Measurements from ENCODE around the gene RAP1GDS1.
A peak's percentile ranks its signal among the peaks of the same experiment; 100 is the strongest.
"Not testable (repeated sequence)": the region's sequence is repeated elsewhere in the genome, so short reads cannot be mapped to it uniquely, and the experiment has no call there.

The RAP1GDS1 gene

DNA sequence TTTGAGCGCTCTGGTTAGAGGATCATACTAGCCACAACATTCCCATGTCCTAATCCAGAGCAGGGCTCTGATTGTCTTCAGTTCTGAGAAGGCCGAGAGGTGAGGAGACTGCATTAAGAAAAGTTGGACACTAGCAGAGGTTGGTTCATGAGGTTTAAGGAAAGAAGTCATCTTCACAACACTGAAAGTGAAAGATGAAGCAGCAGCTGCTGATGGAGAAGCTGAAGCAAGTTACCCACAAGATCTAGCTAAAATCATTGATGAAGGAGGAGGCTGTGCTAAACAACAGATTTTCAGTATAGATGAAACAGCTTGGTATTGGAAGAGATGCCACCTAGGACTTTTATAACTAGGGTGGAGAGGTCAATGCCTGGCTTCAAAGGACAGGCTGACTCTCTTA is 36.8 kb downstream of the RAP1GDS1 start:
- H3K4me3 Mint-ChIP-seq = no peak overlapping the region
- ATAC-seq (replicated peaks; ENCODE audit: extremely low read depth, poor library complexity, severe bottlenecking) (no peak), DNase-seq (ENCODE audit: low spot score in 2 of 2) (no peak)
- peaks cover 38% of the 10 kb centered on the region for H3K4me1 Mint-ChIP-seq
- peak overlapping the region; percentile 43 for H3K27ac Mint-ChIP-seq (ENCODE audit: low read depth)
- H3K9me3 Mint-ChIP-seq = peaks cover 12% of the 10 kb centered on the region
- H3K27me3 Mint-ChIP-seq = no peaks in the 10 kb centered on the region
- peaks cover 17% of the 10 kb centered on the region for H3K36me3 Mint-ChIP-seq (ENCODE audit: insufficient read depth)

DNA sequence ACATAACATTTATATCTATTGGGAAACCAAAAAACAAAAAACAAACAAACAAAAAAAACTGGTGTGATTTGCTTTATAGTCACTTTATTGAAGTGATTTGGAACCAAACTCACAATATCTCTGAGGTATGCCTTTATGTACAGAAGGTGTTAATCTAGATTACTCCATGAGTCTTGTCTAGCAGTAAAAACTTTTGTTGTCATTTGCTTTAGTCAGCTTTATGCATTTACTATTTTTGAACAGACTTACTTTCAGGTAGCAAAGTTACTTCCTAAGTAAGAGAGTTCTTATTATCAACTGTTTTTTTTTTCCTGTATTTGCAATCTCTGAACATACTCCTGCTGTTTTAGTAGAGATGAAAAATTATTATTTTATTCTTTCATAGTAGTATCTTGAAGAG is 39.5 kb downstream of the RAP1GDS1 start:
- ATAC-seq (replicated peaks; ENCODE audit: extremely low read depth, poor library complexity, severe bottlenecking) (no peak), DNase-seq (ENCODE audit: low spot score in 2 of 2) (no peak)
- Mint-ChIP-seq H3K4me3 (no peak overlapping the region), H3K9me3 (peaks cover 17% of the 10 kb centered on the region), H3K4me1 (peaks cover 40% of the 10 kb centered on the region), H3K27ac (ENCODE audit: low read depth) (no peak overlapping the region), H3K27me3 (no peaks in the 10 kb centered on the region), H3K36me3 (ENCODE audit: insufficient read depth) (peaks cover 4% of the 10 kb centered on the region)

DNA sequence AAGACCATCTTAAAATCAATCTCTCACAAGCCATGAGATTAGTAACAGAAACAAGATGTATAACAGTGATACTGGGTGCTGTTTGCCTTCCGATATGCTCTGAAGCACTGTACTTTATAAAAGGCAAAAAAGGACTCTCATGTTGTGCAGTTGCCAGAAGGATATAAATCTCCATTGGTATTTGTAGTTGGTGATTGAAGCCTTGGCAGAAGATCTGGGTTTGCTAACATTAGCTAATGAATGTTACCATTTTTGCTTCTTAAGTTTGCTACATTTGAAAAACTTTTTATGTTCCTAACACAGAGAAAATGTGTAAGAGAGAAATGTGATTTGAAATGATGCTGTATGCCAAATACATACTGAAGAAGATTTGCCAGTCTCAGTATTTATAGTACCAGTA is 44.4 kb downstream of the RAP1GDS1 start:
- Mint-ChIP-seq H3K9me3 (peaks cover 17% of the 10 kb centered on the region), H3K4me3 (no peak overlapping the region), H3K4me1 (peaks cover 27% of the 10 kb centered on the region), H3K27ac (ENCODE audit: low read depth) (no peak overlapping the region), H3K36me3 (ENCODE audit: insufficient read depth) (no peaks in the 10 kb centered on the region), H3K27me3 (no peaks in the 10 kb centered on the region)
- no peak for DNase-seq (ENCODE audit: low spot score in 2 of 2)
- ATAC-seq (replicated peaks; ENCODE audit: extremely low read depth, poor library complexity, severe bottlenecking) = no peak

DNA sequence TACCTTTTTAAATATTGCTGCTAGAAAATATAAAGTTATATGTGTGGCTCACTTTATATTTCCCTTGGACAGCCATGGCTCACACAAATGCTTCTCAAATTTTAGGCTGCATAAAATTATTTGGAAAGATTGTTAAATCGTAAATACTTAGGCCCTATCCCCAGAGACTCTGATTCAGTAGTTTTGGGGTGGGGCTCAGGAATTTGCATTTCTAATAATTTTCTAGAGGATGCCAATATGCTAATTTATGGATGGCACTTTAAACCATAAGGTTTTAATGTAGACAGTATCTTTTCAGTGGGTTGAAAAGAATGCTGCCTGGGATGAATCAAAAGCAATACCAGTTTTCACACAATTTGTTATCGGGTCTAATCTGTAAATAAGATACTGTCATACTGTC is 49.7 kb downstream of the RAP1GDS1 start:
- H3K4me1 Mint-ChIP-seq = peaks cover 15% of the 10 kb centered on the region
- ATAC-seq (replicated peaks; ENCODE audit: extremely low read depth, poor library complexity, severe bottlenecking) (no peak), DNase-seq (ENCODE audit: low spot score in 2 of 2) (no peak)

DNA sequence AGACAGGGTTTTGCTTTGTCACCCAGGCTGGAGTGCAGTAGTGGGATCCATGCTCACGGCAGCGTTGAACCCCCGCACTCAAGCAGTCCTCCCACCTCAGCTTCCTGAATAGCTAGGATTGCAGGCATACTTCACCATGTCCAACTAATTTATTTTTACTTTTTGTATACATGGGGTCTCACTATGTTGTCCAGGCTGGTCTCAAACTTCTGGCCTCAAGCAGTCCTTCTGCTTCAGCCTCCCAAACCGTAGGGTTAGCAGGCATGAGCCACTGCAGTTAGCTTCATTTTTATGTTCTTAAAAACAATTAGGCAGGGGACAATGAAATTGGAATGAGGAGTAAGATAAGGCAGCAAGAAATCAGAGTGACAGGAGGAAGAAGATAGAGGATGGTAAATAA is 50.5 kb downstream of the RAP1GDS1 start:
- Mint-ChIP-seq H3K4me1 (peaks cover 12% of the 10 kb centered on the region), H3K27ac (ENCODE audit: low read depth) (no peak overlapping the region), H3K36me3 (ENCODE audit: insufficient read depth) (no peaks in the 10 kb centered on the region), H3K9me3 (no peaks in the 10 kb centered on the region), H3K4me3 (no peak overlapping the region), H3K27me3 (no peaks in the 10 kb centered on the region)
- DNase-seq (ENCODE audit: low spot score in 2 of 2) (no peak), ATAC-seq (replicated peaks; ENCODE audit: extremely low read depth, poor library complexity, severe bottlenecking) (no peak)

More for the DNA sequence above, 49.7 kb downstream of the RAP1GDS1 start:
- Mint-ChIP-seq H3K36me3 (ENCODE audit: insufficient read depth) (no peaks in the 10 kb centered on the region), H3K27ac (ENCODE audit: low read depth) (no peak overlapping the region), H3K9me3 (no peaks in the 10 kb centered on the region), H3K4me3 (no peak overlapping the region), H3K27me3 (no peaks in the 10 kb centered on the region)

DNA sequence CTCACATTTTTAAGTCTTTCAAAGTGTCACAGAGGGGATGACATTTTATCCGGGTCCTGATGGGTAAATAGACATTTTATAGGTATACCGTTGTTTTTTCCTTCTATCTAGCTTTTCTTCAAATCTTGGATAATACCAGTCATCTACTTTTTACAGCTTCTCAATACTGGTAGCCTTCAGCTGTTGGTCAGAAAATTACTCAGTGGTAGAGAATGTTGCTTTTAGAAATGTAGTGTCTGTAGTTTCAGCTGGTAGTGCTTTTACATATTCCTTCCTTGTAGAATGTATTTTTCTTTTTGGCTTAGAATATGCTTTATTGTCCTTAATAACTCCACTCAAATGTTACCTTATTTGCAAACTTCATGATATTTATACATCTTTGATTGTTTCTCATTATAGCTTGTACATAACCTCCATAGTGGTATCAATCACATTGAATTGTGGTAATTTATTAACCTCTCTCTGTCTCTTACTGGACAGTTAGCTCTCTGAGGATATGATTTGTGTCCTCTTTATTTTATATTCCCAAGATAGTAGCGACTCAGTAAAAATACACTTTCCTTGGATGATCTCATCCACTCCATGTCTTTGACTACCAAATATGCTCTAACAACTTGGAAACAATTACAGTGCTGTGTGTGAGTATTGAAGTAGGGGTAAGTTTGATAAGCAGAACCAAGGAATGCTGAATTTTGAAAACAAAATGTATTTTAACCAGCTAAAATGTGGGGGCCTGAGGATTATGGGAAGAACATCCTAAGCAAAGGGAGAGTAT is 53.8 kb downstream of the RAP1GDS1 start:
- ATAC-seq (replicated peaks; ENCODE audit: extremely low read depth, poor library complexity, severe bottlenecking) (no peak), DNase-seq (ENCODE audit: low spot score in 2 of 2) (no peak)
- Mint-ChIP-seq H3K27me3 (no peaks in the 10 kb centered on the region), H3K36me3 (ENCODE audit: insufficient read depth) (no peaks in the 10 kb centered on the region), H3K4me1 (peaks cover 12% of the 10 kb centered on the region), H3K9me3 (no peaks in the 10 kb centered on the region), H3K4me3 (no peak overlapping the region), H3K27ac (ENCODE audit: low read depth) (no peak overlapping the region)

DNA sequence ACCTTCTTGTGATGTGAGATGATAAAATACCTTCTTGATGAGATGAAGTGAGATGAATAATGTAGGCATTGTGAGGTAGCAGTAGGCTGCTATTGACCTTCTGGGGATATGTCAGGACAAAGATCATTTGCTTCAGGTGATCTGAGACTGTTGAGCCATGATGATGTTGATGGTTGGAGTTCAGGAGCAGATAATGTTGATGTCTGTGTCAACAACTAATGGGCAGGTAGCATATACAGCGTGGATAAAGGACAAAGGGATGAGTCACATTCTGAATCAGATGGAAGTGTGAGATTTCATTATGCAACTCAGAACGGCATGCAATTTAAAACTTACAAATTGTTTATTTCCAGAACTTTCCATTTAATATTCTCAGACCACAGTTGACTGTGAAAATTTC is 57.3 kb downstream of the RAP1GDS1 start:
- no peak overlapping the region for H3K27ac Mint-ChIP-seq (ENCODE audit: low read depth)
- no peaks in the 10 kb centered on the region for H3K9me3 Mint-ChIP-seq
- DNase-seq (ENCODE audit: low spot score in 2 of 2) (no peak), ATAC-seq (replicated peaks; ENCODE audit: extremely low read depth, poor library complexity, severe bottlenecking) (no peak)
- H3K36me3 Mint-ChIP-seq (ENCODE audit: insufficient read depth) = no peaks in the 10 kb centered on the region
- H3K4me3 Mint-ChIP-seq = no peak overlapping the region
- no peaks in the 10 kb centered on the region for H3K4me1 Mint-ChIP-seq
- H3K27me3 Mint-ChIP-seq = no peaks in the 10 kb centered on the region

DNA sequence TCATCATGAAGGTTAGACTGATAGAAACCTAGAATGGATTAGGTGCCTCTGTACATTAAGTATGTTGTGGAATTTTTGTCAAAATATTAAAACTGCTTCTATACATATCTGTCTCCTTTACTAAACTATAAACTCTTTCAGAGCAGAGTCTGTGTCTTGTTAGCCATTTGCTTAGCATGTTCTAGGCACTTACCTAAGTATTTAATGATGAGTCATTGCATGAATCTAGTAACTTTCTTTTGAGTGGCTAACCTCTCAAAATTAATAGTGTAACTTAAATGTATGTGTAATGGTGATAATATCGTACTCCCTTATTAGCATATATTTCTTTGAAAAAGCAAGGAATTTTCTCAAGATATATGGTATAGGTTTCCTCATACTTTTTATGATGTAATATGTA is 57.8 kb downstream of the RAP1GDS1 start:
- H3K4me1 Mint-ChIP-seq = no peaks in the 10 kb centered on the region
- H3K9me3 Mint-ChIP-seq = no peaks in the 10 kb centered on the region
- H3K27ac Mint-ChIP-seq (ENCODE audit: low read depth) = no peak overlapping the region
- H3K36me3 Mint-ChIP-seq (ENCODE audit: insufficient read depth) = no peaks in the 10 kb centered on the region
- H3K4me3 Mint-ChIP-seq = no peak overlapping the region
- no peaks in the 10 kb centered on the region for H3K27me3 Mint-ChIP-seq
- ATAC-seq (replicated peaks; ENCODE audit: extremely low read depth, poor library complexity, severe bottlenecking) (no peak), DNase-seq (ENCODE audit: low spot score in 2 of 2) (no peak)

DNA sequence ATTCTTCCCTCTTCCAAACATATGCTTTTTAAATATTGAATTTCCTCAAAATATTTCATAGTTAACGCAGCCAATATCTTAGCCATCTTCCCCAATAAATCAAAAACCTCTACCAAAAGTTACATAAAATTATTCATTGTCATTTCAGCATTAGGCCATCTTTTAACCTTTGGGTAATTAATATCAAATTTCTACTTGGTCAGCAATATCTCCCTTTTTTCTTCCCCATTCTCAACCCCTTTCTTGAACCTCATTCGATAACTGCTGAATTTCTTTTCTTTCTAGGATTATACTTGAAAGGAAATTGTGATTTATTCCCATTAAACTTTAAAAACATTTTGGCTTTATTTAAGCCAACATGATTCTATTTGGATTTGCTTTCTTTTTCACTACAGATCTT is 65.0 kb downstream of the RAP1GDS1 start:
- H3K36me3 Mint-ChIP-seq (ENCODE audit: insufficient read depth) = no peaks in the 10 kb centered on the region
- ATAC-seq (replicated peaks; ENCODE audit: extremely low read depth, poor library complexity, severe bottlenecking) (no peak), DNase-seq (ENCODE audit: low spot score in 2 of 2) (no peak)
- H3K27me3 Mint-ChIP-seq = no peaks in the 10 kb centered on the region
- no peaks in the 10 kb centered on the region for H3K9me3 Mint-ChIP-seq
- no peak overlapping the region for H3K27ac Mint-ChIP-seq (ENCODE audit: low read depth)
- peaks cover 5% of the 10 kb centered on the region for H3K4me1 Mint-ChIP-seq
- no peak overlapping the region for H3K4me3 Mint-ChIP-seq

DNA sequence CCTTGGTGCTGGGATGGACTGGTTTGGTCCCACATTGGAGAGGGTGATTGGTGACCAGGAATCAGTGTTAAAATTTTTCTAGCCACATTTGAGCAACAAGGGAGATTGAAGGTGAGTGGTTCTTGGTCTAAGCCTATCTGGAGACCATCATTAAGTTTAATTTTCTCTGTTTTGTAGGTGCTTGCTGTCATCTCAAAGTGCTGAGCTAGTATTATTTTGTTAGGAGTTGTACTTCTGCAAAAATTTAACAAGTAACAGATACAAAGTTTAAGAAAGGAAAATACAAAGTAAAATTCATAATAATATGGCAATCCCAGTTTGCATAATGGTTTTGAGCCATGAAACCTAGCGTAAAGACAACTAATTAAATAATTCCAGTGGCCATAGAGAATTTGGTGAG is 66.5 kb downstream of the RAP1GDS1 start:
- H3K4me1 Mint-ChIP-seq = peaks cover 8% of the 10 kb centered on the region
- peaks cover 6% of the 10 kb centered on the region for H3K9me3 Mint-ChIP-seq
- H3K4me3 Mint-ChIP-seq = no peak overlapping the region
- DNase-seq (ENCODE audit: low spot score in 2 of 2) = no peak
- no peak for ATAC-seq (replicated peaks; ENCODE audit: extremely low read depth, poor library complexity, severe bottlenecking)
- H3K27ac Mint-ChIP-seq (ENCODE audit: low read depth) = no peak overlapping the region
- peaks cover 2% of the 10 kb centered on the region for H3K36me3 Mint-ChIP-seq (ENCODE audit: insufficient read depth)
- H3K27me3 Mint-ChIP-seq = no peaks in the 10 kb centered on the region

DNA sequence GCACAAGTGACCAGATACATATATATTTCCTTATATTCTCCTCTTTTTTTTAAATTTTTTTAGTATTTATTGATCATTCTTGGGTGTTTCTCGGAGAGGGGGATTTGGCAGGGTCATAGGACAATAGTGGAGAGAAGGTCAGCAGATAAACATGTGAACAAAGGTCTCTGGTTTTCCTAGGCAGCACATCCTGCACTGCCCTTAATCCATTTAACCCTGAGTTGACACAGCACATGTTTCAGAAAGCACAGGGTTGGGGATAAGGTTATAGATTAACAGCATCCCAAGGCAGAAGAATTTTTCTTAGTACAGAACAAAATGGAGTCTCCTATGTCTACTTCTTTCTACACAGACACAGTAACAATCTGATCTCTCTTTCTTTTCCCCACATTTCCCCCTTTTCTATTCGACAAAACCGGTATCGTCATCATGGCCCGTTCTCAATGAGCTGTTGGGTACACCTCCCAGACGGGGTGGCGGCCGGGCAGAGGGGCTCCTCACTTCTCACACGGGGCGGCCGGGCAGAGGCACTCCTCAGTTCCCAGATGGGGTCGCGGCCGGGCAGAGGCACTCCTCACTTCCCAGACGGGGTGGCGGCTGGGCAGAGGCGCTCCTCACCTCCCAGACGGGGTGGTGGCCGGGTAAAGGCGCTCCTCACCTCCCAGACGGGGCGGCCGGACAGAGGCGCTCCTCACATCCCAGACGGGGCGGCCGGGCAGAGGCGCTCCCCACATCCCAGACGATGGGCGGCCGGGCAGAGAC is 68.9 kb downstream of the RAP1GDS1 start:
- not testable (repeated sequence) for H3K27ac Mint-ChIP-seq (ENCODE audit: low read depth); H3K27me3 Mint-ChIP-seq; H3K4me3 Mint-ChIP-seq; DNase-seq (ENCODE audit: low spot score in 2 of 2); H3K4me1 Mint-ChIP-seq; H3K36me3 Mint-ChIP-seq (ENCODE audit: insufficient read depth); H3K9me3 Mint-ChIP-seq; ATAC-seq (replicated peaks; ENCODE audit: extremely low read depth, poor library complexity, severe bottlenecking)

DNA sequence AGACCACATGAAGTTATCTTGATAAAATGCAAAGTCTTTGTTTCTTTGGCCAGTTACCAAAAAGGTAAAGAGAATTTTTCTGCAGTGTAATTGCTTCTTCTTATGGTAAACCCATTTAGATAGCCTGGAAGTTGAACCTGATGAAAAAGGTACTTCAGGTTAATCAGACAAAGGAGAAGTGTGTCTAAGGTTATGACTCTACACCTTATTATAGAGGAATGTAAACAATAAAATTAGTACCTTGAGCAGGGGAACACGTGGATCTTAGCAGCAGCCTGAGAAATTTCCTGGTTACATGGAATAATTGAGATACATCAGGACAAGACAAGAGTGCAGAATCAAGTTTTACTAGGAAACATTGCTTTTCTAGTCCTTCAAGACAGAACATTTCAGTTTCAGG is 70.8 kb downstream of the RAP1GDS1 start:
- H3K9me3 Mint-ChIP-seq = peaks cover 6% of the 10 kb centered on the region
- no peak for ATAC-seq (replicated peaks; ENCODE audit: extremely low read depth, poor library complexity, severe bottlenecking)
- H3K36me3 Mint-ChIP-seq (ENCODE audit: insufficient read depth) = peaks cover 4% of the 10 kb centered on the region
- H3K4me3 Mint-ChIP-seq = no peak overlapping the region
- H3K4me1 Mint-ChIP-seq = peaks cover 28% of the 10 kb centered on the region
- no peak for DNase-seq (ENCODE audit: low spot score in 2 of 2)
- H3K27ac Mint-ChIP-seq (ENCODE audit: low read depth) = no peak overlapping the region
- H3K27me3 Mint-ChIP-seq = no peaks in the 10 kb centered on the region

DNA sequence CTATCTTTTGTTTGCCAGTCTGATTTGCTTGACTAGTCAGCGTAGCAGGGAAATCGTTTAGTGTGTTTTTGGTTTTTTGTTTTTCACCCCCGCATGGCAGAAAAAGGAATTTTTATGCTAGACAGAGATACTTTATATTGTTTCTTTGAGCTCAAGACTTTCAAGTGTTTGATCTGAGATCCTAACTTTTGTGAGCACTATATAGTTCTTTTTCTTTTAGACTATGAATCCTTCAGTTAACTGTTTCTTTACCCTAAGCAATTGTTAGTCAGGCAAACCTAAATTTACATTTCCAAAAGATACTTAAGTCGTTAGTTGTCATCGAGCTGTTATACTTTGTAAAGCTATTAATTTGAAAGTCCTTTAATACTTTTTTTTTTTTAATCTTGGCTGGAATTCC is 73.3 kb downstream of the RAP1GDS1 start:
- Mint-ChIP-seq H3K4me1 (peaks cover 39% of the 10 kb centered on the region), H3K27me3 (no peaks in the 10 kb centered on the region), H3K36me3 (ENCODE audit: insufficient read depth) (peaks cover 4% of the 10 kb centered on the region), H3K4me3 (no peak overlapping the region), H3K9me3 (peaks cover 6% of the 10 kb centered on the region), H3K27ac (ENCODE audit: low read depth) (no peak overlapping the region)
- ATAC-seq (replicated peaks; ENCODE audit: extremely low read depth, poor library complexity, severe bottlenecking) = no peak
- DNase-seq (ENCODE audit: low spot score in 2 of 2) = no peak
